Ovary (tissue), 9 donors: ENCODE results near the gene INHBA. TPM values are rescaled to one million over a fixed set of nuclear protein-coding genes. Genes with fewer than 3 reads are reported as not detected.

Source experiments
- DNase-seq, 5 donors: peaks; one replicate each; pipeline ENCODE4 v3.0.0-alpha.2; 2019 to 2020
- H3K27ac ChIP-seq, 2 donors: fragments of 200-600 bp; one replicate each; pipeline versions ENCODE4 v1.5.1 to v1.8.0; 2019 to 2022
- H3K27me3 ChIP-seq: fragments of 200-600 bp; one replicate; pipeline ENCODE4 v1.8.0; 2022
- H3K36me3 ChIP-seq: fragments of 200-600 bp; sonication (generic); one replicate; pipeline ENCODE4 v1.5.1; 2019
- H3K4me1 ChIP-seq: one replicate; pipeline ENCODE4 v1.8.1; 2013; ENCODE audit warnings: mild to moderate bottlenecking, moderate library complexity; ENCODE audit not compliant: insufficient read depth
- H3K4me3 ChIP-seq: fragments of 200-600 bp; sonication (generic); one replicate; pipeline ENCODE4 v1.5.1; 2017
- H3K9me3 ChIP-seq, 2 donors: fragments of 200-600 bp in 1 of 2; sonication (generic) in 1 of 2; one replicate each; pipeline versions ENCODE4 v1.5.1 to v1.8.1; 2013 to 2019; ENCODE audit warnings: mild to moderate bottlenecking in 1 of 2, moderate library complexity in 1 of 2
- EP300 ChIP-seq: sonication (generic); formaldehyde crosslinking; IDR thresholded peaks from one replicate; pipeline ENCODE4 v1.6.1; 2017; ENCODE audit warnings: antibody characterized with exemption
- POLR2A ChIP-seq: fragments of 450-650 bp; IDR thresholded peaks from one replicate; pipeline ENCODE4 v1.6.1; 2017; ENCODE audit warnings: antibody characterized with exemption, mild to moderate bottlenecking, moderate library complexity
- WGBS, 3 donors: extraction: QIAGEN DNeasy Blood & Tissue Kit in 1 of 3; methylation state at CpG; one replicate each; pipeline versions ENCODE4 v1.1.5 to v1.1.7; 2013 to 2017; 5-methylcytosine and 5-hydroxymethylcytosine counted together
- intact Hi-C, 4 donors: fragments of 100-400 bp; cut with DNase I; formaldehyde crosslinking; loops; one replicate each; pipeline versions ENCODE4 v1.11.0 to v1.15.1; 2022 to 2023
- polyA plus RNA-seq, 2 donors: library from polyadenylated mRNA; stranded (reverse); fragments of 200-250 nt in 1 of 2; fragments of 350-450 nt in 1 of 2; fragmentation: Illumina TruSeq in 1 of 2; extraction: RNeasy Lipid Tissue Mini Kit (QIAGEN cat#74804) in 1 of 2; gene quantifications; one replicate each; pipeline ENCODE4 v1.2.3, GENCODE V29; 2013 to 2014
- total RNA-seq, 7 donors: library from RNA; depleted of rRNA in 2 of 7; stranded (reverse); fragments of >200 nt in 2 of 7; fragmentation: NEBNext Ultra II Directional in 3 of 7; extraction: Animal tissue kit (Norgen Biotek cat#: 25700) in 3 of 7; gene quantifications; one replicate each; pipeline versions ENCODE4 v1.1.0 to v1.2.4, GENCODE V29; 2016 to 2023
- TF ChIP-seq, protein P1 (sequence below), 3 donors: fragments of 450-650 bp in 2 of 3; fragments of 200-600 bp in 1 of 3; IDR thresholded peaks; one replicate each; pipeline versions ENCODE4 v1.5.1 to v1.8.0; 2016 to 2022; ENCODE audit warnings: antibody characterized with exemption in 3 of 3, mild to moderate bottlenecking in 1 of 3
- donor health status: DM: no; HTN: no; CAD: no; lungs with moderate emphysema.
- donor health status: DM: no; HTN: no; CAD: no.
- donor health status: Bipolar disorder and iron deficiency.
- donor health status: DM: yes; HTN: yes; CAD: no.
- donor health status: DM: no; HTN: no; CAD: no.
- donor health status: DM: yes; HTN: yes; CAD: no.

INHBA gene
- total and polyA plus RNA-seq, 9 donors = 2.1 to 18.0 (median 5.8) TPM

DNA sequence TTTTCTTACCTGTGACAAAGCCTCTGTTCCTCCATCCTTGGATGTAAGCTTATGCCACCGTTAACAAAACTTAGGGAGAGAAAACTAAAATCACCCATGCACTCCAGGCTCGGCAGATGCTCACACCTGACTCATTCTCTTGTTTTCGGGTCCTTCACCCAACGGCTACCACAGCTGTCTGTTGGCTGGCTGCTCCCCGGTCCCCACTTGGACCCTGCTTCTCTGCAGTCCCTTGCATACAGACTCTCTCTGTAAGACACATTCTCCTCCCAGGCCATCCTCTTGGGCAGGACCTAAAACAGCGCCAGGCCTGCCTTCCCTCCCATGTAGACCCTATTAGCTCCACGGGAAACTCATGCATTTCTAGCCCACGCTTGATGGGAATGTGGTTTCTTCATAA lies 12.1 kb upstream of the INHBA start:
- Histone ChIP-seq H3K27ac (no peak overlapping the region), H3K9me3 (no peaks in the 10 kb centered on the region), H3K4me1 (no peaks in the 10 kb centered on the region), H3K4me3 (no peak overlapping the region), H3K36me3 (no peaks in the 10 kb centered on the region), H3K27me3 (no peaks in the 10 kb centered on the region)
- no peak for DNase-seq
- intact Hi-C loops = no loop called here
- TF ChIP-seq, protein P1, sequence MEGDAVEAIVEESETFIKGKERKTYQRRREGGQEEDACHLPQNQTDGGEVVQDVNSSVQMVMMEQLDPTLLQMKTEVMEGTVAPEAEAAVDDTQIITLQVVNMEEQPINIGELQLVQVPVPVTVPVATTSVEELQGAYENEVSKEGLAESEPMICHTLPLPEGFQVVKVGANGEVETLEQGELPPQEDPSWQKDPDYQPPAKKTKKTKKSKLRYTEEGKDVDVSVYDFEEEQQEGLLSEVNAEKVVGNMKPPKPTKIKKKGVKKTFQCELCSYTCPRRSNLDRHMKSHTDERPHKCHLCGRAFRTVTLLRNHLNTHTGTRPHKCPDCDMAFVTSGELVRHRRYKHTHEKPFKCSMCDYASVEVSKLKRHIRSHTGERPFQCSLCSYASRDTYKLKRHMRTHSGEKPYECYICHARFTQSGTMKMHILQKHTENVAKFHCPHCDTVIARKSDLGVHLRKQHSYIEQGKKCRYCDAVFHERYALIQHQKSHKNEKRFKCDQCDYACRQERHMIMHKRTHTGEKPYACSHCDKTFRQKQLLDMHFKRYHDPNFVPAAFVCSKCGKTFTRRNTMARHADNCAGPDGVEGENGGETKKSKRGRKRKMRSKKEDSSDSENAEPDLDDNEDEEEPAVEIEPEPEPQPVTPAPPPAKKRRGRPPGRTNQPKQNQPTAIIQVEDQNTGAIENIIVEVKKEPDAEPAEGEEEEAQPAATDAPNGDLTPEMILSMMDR (IDR thresholded peaks at IDR 0.05) = no peak
- TF ChIP-seq EP300 (no peak), POLR2A (no peak)
- 85 to 94% (median 93%) methylated on average over 8 of the region's 8 CpGs for WGBS, 3 donors

DNA sequence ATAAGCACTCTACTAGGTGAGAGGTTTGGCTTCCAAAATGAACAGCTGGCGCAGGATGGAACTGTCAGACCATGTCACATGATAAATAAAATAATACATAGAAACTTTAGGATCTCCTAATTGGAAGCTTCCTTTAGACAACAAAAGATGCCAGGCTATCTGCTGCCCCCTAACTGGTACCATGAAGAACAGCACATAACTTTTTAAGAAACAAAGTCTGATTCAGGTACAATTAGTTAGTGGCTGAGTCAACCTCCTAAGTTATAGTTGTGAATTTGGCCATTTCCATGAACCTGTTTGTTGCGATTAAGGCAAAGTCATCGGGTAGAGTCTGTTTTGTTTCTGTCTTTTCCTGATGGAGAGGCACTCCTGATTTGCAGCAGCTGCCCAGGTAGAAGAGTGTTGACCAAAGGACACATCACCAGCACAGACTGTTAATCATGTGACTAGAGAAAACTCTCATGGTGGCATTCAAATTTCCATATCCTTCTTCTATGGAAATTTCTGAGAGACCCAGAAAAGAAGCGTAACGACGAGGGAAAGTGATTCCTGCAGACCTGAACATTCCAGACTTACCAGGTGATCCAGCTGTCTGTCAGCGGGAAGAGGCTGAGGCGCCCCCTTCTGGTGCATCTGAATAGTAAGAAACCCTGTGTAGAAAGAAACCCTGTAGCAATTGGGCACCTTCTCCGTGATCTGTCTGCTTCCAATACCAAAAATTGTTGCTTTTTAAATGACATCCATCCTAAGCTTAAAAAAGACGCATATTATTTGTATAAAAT lies 8.6 kb upstream of the INHBA start:
- Histone ChIP-seq H3K27ac (no peak overlapping the region), H3K9me3 (no peaks in the 10 kb centered on the region), H3K4me3 (no peak overlapping the region), H3K36me3 (no peaks in the 10 kb centered on the region), H3K27me3 (no peaks in the 10 kb centered on the region), H3K4me1 (no peaks in the 10 kb centered on the region)
- no peak for TF ChIP-seq EP300
- TF ChIP-seq, protein P1 (IDR thresholded peaks at IDR 0.05) = peak in 1 of 3 donors; percentile 7
- no peak for DNase-seq
- 57 to 59% (median 58%) methylated on average over 10 of the region's 10 CpGs for WGBS, 3 donors
- intact Hi-C loops = no loop called here

DNA sequence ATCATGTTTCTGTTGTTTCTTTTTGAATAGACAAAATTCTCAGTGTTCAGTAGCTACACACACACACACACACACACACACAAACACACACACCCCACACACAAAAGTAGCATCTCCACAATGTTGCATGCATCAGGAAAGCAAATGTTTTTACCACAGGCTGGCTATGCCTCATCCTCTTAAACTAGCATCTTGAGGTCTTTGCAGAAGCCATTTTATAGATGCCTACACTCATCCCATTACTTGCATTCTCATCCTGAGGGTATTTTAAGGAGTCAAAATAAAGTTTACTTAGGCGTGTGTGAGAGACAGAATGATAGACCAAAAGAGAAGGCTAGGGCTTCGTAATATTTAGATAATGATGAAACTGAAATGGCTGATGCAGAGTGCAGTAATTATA lies 7.9 kb upstream of the INHBA start:
- intact Hi-C loops = no loop called here
- Histone ChIP-seq H3K27me3 (no peaks in the 10 kb centered on the region), H3K4me3 (no peak overlapping the region), H3K9me3 (no peaks in the 10 kb centered on the region), H3K4me1 (no peaks in the 10 kb centered on the region), H3K36me3 (no peaks in the 10 kb centered on the region), H3K27ac (no peak overlapping the region)
- 78 to 91% (median 82%) methylated on average over 2 of the region's 2 CpGs for whole genome bisulfite sequencing, 3 donors
- TF ChIP-seq POLR2A (no peak), EP300 (no peak)
- TF ChIP-seq, protein P1 (IDR thresholded peaks at IDR 0.05) = no peak
- DNase-seq = no peak

DNA sequence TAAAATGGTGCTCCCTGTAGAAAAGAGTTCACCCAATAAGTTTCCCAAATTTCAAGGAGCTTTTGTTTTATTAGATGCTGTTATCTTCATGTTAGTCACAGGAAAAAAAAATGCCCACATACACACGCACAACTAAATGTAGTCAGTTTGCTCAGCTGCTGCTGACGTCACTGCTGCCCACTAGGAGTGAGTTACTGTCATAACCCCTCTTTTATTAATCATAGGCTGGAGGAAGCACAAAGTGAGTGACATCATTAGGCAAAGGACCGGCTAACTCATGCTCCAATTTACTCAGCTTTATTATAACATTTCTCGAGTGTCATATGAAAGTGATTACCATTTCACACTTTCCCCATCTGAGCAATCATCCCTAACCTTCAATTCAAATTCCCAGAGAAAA lies 6.7 kb upstream of the INHBA start:
- Histone ChIP-seq H3K36me3 (no peaks in the 10 kb centered on the region), H3K27me3 (no peaks in the 10 kb centered on the region), H3K27ac (no peak overlapping the region), H3K9me3 (no peaks in the 10 kb centered on the region), H3K4me1 (peaks cover 1% of the 10 kb centered on the region), H3K4me3 (no peak overlapping the region)
- WGBS, 3 donors = 58 to 72% (median 66%) methylated on average over 4 of the region's 4 CpGs
- intact Hi-C loops = loop anchor here in 1 of 4 donors (10.0 kb wide), 1 partner anchor 1385 kb away; no protein-coding TSS in a partner anchor
- TF ChIP-seq, protein P1 (IDR thresholded peaks at IDR 0.05) = no peak
- TF ChIP-seq POLR2A = no peak
- TF ChIP-seq EP300 = no peak
- DNase-seq = no peak
